PC-3 (cell line): ENCODE measurements around the gene GPC3. TPM values are rescaled to one million over a fixed set of nuclear protein-coding genes. Genes with fewer than 3 reads are reported as not detected.

Experiments
- ATAC-seq: fragments of 200-7000 bp; cut with Tn5 transposase; 2 replicates; pipeline ENCODE4 v1.9.1; 2020; ENCODE audit warnings: mild to moderate bottlenecking, moderate library complexity
- BruUV-seq: library from RNA; stranded (reverse); fragments of 400-500 nt; replicated peaks from 2 replicates; lab custom pipeline; 2021; lab: Mats Ljungman, UMichigan
- CTCF ChIA-PET: fragments of 300-600 bp; sonication (Branson Sonifier 250); formaldehyde crosslinking; loops from one replicate; lab custom pipeline; 2022; ENCODE audit warnings: antibody characterized with exemption; lab: Charles Lee
- POLR2A ChIA-PET: fragments of 300-600 bp; sonication (Branson Sonifier 250); formaldehyde crosslinking; loops from one replicate; lab custom pipeline; 2022; ENCODE audit warnings: antibody characterized with exemption; ENCODE audit not compliant: unreplicated experiment; lab: Charles Lee
- DNase-seq: peaks from one replicate; pipeline ENCODE4 v3.0.0-alpha.2; 2015
- H2AFZ ChIP-seq: fragments of 300-600 bp; sonication (generic); 2 replicates; pipeline ENCODE4 v1.6.0; 2016; ENCODE audit warnings: antibody characterized with exemption, low read length
- H3F3A ChIP-seq: fragments of 300-600 bp; sonication (generic); one replicate; pipeline ENCODE4 v1.6.0; 2017; ENCODE audit warnings: antibody characterized with exemption, low read length, control low read depth, mild to moderate bottlenecking; ENCODE audit not compliant: unreplicated experiment
- H3K27ac ChIP-seq: fragments of 300-600 bp; sonication (generic); 2 replicates; pipeline ENCODE4 v1.5.1; 2016; ENCODE audit warnings: mild to moderate bottlenecking, low read length
- H3K27me3 ChIP-seq: fragments of 300-600 bp; sonication (generic); 2 replicates; pipeline ENCODE4 v1.6.1; 2016; ENCODE audit warnings: low read length, mixed read lengths
- H3K36me3 ChIP-seq: fragments of 300-600 bp; sonication (generic); 2 replicates; pipeline ENCODE4 v1.6.1; 2016; ENCODE audit warnings: low read depth, mixed run types, low read length, mixed read lengths
- H3K4me1 ChIP-seq: fragments of 300-600 bp; sonication (generic); 2 replicates; pipeline ENCODE4 v1.5.1; 2016; ENCODE audit warnings: low read length; ENCODE audit not compliant: insufficient read depth
- H3K4me2 ChIP-seq: fragments of 300-600 bp; sonication (generic); 2 replicates; pipeline ENCODE4 v1.6.0; 2016; ENCODE audit warnings: low read length
- H3K4me3 ChIP-seq: fragments of 300-600 bp; sonication (generic); 2 replicates; pipeline ENCODE4 v1.5.1; 2016; ENCODE audit warnings: mild to moderate bottlenecking, low read length, mixed read lengths
- H3K79me2 ChIP-seq: fragments of 300-600 bp; sonication (generic); 2 replicates; pipeline ENCODE4 v1.6.1; 2017; ENCODE audit warnings: low read length, mixed read lengths
- H3K9ac ChIP-seq: fragments of 300-600 bp; sonication (generic); 2 replicates; pipeline ENCODE4 v1.6.0; 2016; ENCODE audit warnings: mild to moderate bottlenecking, low read length
- H3K9me2 ChIP-seq: fragments of 300-600 bp; sonication (generic); replicated peaks from 2 replicates; pipeline ENCODE4 v1.6.1; 2016; ENCODE audit warnings: mixed run types, low read length, mixed read lengths
- H3K9me3 ChIP-seq: fragments of 300-600 bp; sonication (generic); 2 replicates; pipeline ENCODE4 v1.6.1; 2016; ENCODE audit warnings: low read length, mixed read lengths
- H4K20me1 ChIP-seq: fragments of 300-600 bp; sonication (generic); 2 replicates; pipeline ENCODE4 v1.6.1; 2016; ENCODE audit warnings: low read length, mixed read lengths
- CTCF ChIP-seq: fragments of 300-600 bp; sonication (generic); conservative IDR thresholded peaks from 2 replicates; pipeline ENCODE4 v1.5.1; 2017; ENCODE audit warnings: antibody characterized with exemption, low read depth, mild to moderate bottlenecking, low read length
- EZH2 ChIP-seq: fragments of 300-600 bp; sonication (generic); IDR thresholded peaks from one replicate; pipeline ENCODE4 v1.6.1; 2017; ENCODE audit warnings: antibody characterized with exemption, mild to moderate bottlenecking, low read length; ENCODE audit not compliant: unreplicated experiment
- EZH2phosphoT487 ChIP-seq: fragments of 300-600 bp; sonication (generic); IDR thresholded peaks from 2 replicates; pipeline ENCODE4 v1.6.1; 2018; ENCODE audit warnings: mild to moderate bottlenecking, antibody characterized with exemption, low read length, borderline replicate concordance
- intact Hi-C: fragments of 100-400 bp; cut with micrococcal nuclease; formaldehyde crosslinking; loops from 2 replicates; pipeline ENCODE4 v1.9.0; 2023
- total RNA-seq: library from RNA; depleted of rRNA; stranded (reverse); fragments of >200 nt; gene quantifications from 2 replicates; pipeline ENCODE4 v1.2.3, GENCODE V29; 2014

The GPC3 gene
- total RNA-seq, 1 experiment from 2014 or later, result not detected

- no TSS peak for BruUV-seq
- no peaks in the 10 kb centered on the region for H3K79me2 ChIP-seq
- intact Hi-C loops, result no loop called here
Observed at GRCh38 chrX:133715715-133716114, 269.7 kb downstream of the GPC3 start.

GRCh38 chrX:133709501-133709900 lies 275.9 kb downstream of the GPC3 start:
- Histone ChIP-seq H3K9me3 (no peaks in the 10 kb centered on the region), H3K4me3 (no peak overlapping the region), H2AFZ (no peak overlapping the region), H4K20me1 (no peaks in the 10 kb centered on the region), H3K9me2 (no peaks in the 10 kb centered on the region), H3K4me1 (no peaks in the 10 kb centered on the region), H3K36me3 (no peaks in the 10 kb centered on the region), H3K27me3 (no peaks in the 10 kb centered on the region), H3K27ac (no peak overlapping the region), H3K79me2 (no peaks in the 10 kb centered on the region), H3K9ac (no peak overlapping the region), H3F3A (no peaks in the 10 kb centered on the region), H3K4me2 (no peak overlapping the region)
- POLR2A ChIA-PET, result interaction anchor here (0.6 kb wide), 1 partner anchor 1054 kb away, joined by 3 read pairs; no protein-coding TSS in a partner anchor
- intact Hi-C loops, result no loop called here
- ATAC-seq, result no peak
- TF ChIP-seq EZH2phosphoT487 (no peak), CTCF (no peak), EZH2 (no peak)
- no peak for DNase-seq
- no TSS peak for BruUV-seq
- CTCF ChIA-PET, result no interaction called here

More at GRCh38 chrX:133715715-133716114, 269.7 kb downstream of the GPC3 start:
- no peak for DNase-seq
- Histone ChIP-seq H3F3A (no peaks in the 10 kb centered on the region), H3K4me1 (no peaks in the 10 kb centered on the region), H3K27me3 (no peaks in the 10 kb centered on the region), H3K9me2 (no peaks in the 10 kb centered on the region), H4K20me1 (no peaks in the 10 kb centered on the region), H3K36me3 (no peaks in the 10 kb centered on the region), H3K4me3 (no peak overlapping the region), H2AFZ (no peak overlapping the region), H3K9me3 (no peaks in the 10 kb centered on the region), H3K9ac (no peak overlapping the region), H3K27ac (no peak overlapping the region), H3K4me2 (no peak overlapping the region)
- ATAC-seq, result no peak
- CTCF ChIA-PET, result no interaction called here
- no peak for TF ChIP-seq EZH2phosphoT487
- no peak for TF ChIP-seq EZH2
- no peak for TF ChIP-seq CTCF
- POLR2A ChIA-PET, result no interaction called here

- no peaks in the 10 kb centered on the region for H3K36me3 ChIP-seq
- no peak overlapping the region for H3K4me2 ChIP-seq
- no peak overlapping the region for H3K9ac ChIP-seq
- DNase-seq (no peak), ATAC-seq (no peak)
- no TSS peak for BruUV-seq
- no peaks in the 10 kb centered on the region for H3K9me2 ChIP-seq
- no peaks in the 10 kb centered on the region for H3K4me1 ChIP-seq
- no peaks in the 10 kb centered on the region for H3K9me3 ChIP-seq
- ChIA-PET POLR2A (no interaction called here), CTCF (no interaction called here)
- no peaks in the 10 kb centered on the region for H3F3A ChIP-seq
- intact Hi-C loops, result no loop called here
- no peak overlapping the region for H3K27ac ChIP-seq
- no peak overlapping the region for H3K4me3 ChIP-seq
- no peak overlapping the region for H2AFZ ChIP-seq
- no peaks in the 10 kb centered on the region for H3K79me2 ChIP-seq
- TF ChIP-seq EZH2phosphoT487, result no peak
- H3K27me3 ChIP-seq, result no peaks in the 10 kb centered on the region
- H4K20me1 ChIP-seq, result no peaks in the 10 kb centered on the region
Observed at GRCh38 chrX:133706890-133707289, 278.5 kb downstream of the GPC3 start.
